Ishikawa (cell line): ENCODE results near the gene HSPH1.

Experiments
- CEBPB ChIP-seq: IDR thresholded peaks from 2 replicates; pipeline ENCODE4 v1.6.1; 2012
- TEAD4 ChIP-seq: IDR thresholded peaks from 2 replicates; pipeline ENCODE4 v1.6.1; 2012
- TF ChIP-seq, protein P1 (sequence below): IDR thresholded peaks from 2 replicates; pipeline ENCODE4 v1.6.1; 2012
- TF ChIP-seq, protein P2 (sequence below): IDR thresholded peaks from 2 replicates; pipeline ENCODE4 v1.6.1; 2012

GRCh38 chr13:31138515-31138914, 23.2 kb downstream of the HSPH1 start:
- TF ChIP-seq, protein P1, sequence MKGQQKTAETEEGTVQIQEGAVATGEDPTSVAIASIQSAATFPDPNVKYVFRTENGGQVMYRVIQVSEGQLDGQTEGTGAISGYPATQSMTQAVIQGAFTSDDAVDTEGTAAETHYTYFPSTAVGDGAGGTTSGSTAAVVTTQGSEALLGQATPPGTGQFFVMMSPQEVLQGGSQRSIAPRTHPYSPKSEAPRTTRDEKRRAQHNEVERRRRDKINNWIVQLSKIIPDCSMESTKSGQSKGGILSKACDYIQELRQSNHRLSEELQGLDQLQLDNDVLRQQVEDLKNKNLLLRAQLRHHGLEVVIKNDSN = no peak
- TF ChIP-seq CEBPB (no peak), TEAD4 (no peak)
- TF ChIP-seq, protein P2, sequence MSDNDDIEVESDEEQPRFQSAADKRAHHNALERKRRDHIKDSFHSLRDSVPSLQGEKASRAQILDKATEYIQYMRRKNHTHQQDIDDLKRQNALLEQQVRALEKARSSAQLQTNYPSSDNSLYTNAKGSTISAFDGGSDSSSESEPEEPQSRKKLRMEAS = no peak
